ENCODE results near the gene PML.

Gene PML

GRCh38 chr15:73994413-73994883 lies at the start of gene PML:
Gene PML, plus strand, starts transcription at chr15:73994716. Its CDS starts 97 bp downstream, at chr15:73994813.
- peak; percentile 85 for DNase-seq

- no peak for DNase-seq
These were observed 49.4 kb upstream of the PML start for GRCh38 chr15:73945130-73945508.

GRCh38 chr15:73946046-73946721 lies 48.3 kb upstream of the PML start:
- DNase-seq = no peak

- DNase-seq = no peak
These were observed 47.6 kb upstream of the PML start for GRCh38 chr15:73946795-73947370.

- DNase-seq = no peak
These were observed 46.9 kb upstream of the PML start for GRCh38 chr15:73947651-73948050.

- DNase-seq = no peak
These were observed 46.1 kb upstream of the PML start for GRCh38 chr15:73948396-73948795.

- no peak for DNase-seq
These were observed 45.5 kb upstream of the PML start for GRCh38 chr15:73948982-73949381.

GRCh38 chr15:73949496-73949895 lies 45.0 kb upstream of the PML start:
- no peak for DNase-seq

GRCh38 chr15:73950479-73950830 lies 44.1 kb upstream of the PML start:
- DNase-seq = no peak

- peak; percentile 14 for DNase-seq
These were observed 43.5 kb upstream of the PML start for GRCh38 chr15:73950831-73951561.

- DNase-seq = no peak
These were observed 42.9 kb upstream of the PML start for GRCh38 chr15:73951601-73952000.

GRCh38 chr15:73952171-73952912 lies 42.2 kb upstream of the PML start:
- no peak for DNase-seq

- DNase-seq = no peak
These were observed 41.4 kb upstream of the PML start for GRCh38 chr15:73952913-73953750.

- no peak for DNase-seq
These were observed 40.0 kb upstream of the PML start for GRCh38 chr15:73954188-73955145.

- DNase-seq = no peak
These were observed 39.2 kb upstream of the PML start for GRCh38 chr15:73955326-73955725.

GRCh38 chr15:73955861-73956742 lies 38.4 kb upstream of the PML start:
- DNase-seq = no peak

- DNase-seq = no peak
These were observed 37.8 kb upstream of the PML start for GRCh38 chr15:73956743-73957135.

- DNase-seq = no peak
These were observed 37.2 kb upstream of the PML start for GRCh38 chr15:73957276-73957675.

- no peak for DNase-seq
These were observed 36.7 kb upstream of the PML start for GRCh38 chr15:73957785-73958184.

GRCh38 chr15:73959012-73959581 lies 35.4 kb upstream of the PML start:
- DNase-seq = no peak

All from NCI-H345 (cell line).